22Rv1 (cell line): ENCODE results near the gene GDF9.

Experiments used
- CTCF ChIP-seq: fragments of 450-650 bp; IDR thresholded peaks from 2 replicates; pipeline ENCODE4 v1.5.1; 2017; ENCODE audit warnings: mild to moderate bottlenecking
- ZFX ChIP-seq: fragments of 450-650 bp; IDR thresholded peaks from 2 replicates; pipeline ENCODE4 v1.6.1; 2017; ENCODE audit warnings: antibody characterized with exemption, borderline replicate concordance

DNA sequence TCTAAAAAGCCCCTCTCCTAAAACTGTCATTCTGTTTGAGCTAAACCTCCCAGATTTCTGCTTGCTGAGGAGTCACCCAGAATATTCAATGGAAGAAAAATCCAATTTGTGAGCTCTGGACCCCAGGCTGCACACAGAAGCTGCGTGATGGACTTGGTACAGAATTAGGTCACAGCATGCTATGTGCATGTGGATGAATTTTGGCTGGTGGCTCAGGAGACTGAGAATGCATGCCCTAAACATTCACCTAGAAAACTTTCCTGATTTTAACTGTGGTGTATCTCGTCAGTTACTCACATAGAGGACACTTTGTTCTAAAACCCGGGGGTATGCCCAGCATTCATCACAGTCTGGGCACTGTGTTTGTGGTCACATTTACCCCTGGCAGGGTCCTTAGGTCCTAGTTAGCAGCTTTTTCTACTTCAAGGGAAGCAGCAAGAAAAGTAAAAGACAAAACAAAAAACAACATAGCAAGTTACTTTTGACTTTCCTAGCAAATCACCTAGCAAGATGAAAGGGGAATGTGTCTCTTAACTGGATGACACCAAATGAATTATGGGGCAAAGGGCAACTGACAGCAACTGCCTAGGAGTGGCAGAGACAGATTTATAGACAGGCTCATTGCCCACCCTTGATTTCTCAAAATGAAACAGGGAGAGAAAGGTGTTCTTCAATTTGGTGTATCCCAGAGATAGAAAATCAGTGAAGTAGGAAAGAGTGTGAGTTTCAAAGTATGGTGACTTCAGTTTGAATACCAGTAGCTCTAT, 27.6 kb downstream of the GDF9 start:
- TF ChIP-seq CTCF (no peak), ZFX (no peak)
